GM18526 (cell line): ENCODE measurements around the gene CLRN2.

Experiments
- POLR2A ChIP-seq: IDR thresholded peaks from 3 replicates; pipeline ENCODE4 v1.6.1; 2011; ENCODE audit not compliant: insufficient read length; ENCODE audit errors: extremely low read depth

The CLRN2 gene

GRCh38 chr4:17554568-17554967 lies 39.6 kb downstream of the CLRN2 start:
- TF ChIP-seq POLR2A: no peak

- no peak for TF ChIP-seq POLR2A
Observed at GRCh38 chr4:17556498-17556897, 41.5 kb downstream of the CLRN2 start.

GRCh38 chr4:17557880-17558279 lies 42.9 kb downstream of the CLRN2 start:
- TF ChIP-seq POLR2A: no peak

GRCh38 chr4:17558941-17559708 lies 44.2 kb downstream of the CLRN2 start:
- TF ChIP-seq POLR2A: no peak

- no peak for TF ChIP-seq POLR2A
Observed at GRCh38 chr4:17559709-17560048, 44.7 kb downstream of the CLRN2 start.

GRCh38 chr4:17560065-17560673 lies 45.2 kb downstream of the CLRN2 start:
- no peak for TF ChIP-seq POLR2A

GRCh38 chr4:17561195-17561909 lies 46.4 kb downstream of the CLRN2 start:
- TF ChIP-seq POLR2A: no peak

- TF ChIP-seq POLR2A: no peak
Observed at GRCh38 chr4:17562157-17562556, 47.2 kb downstream of the CLRN2 start.

GRCh38 chr4:17565846-17566245 lies 50.9 kb downstream of the CLRN2 start:
- TF ChIP-seq POLR2A: no peak

- no peak for TF ChIP-seq POLR2A
Observed at GRCh38 chr4:17567271-17567670, 52.3 kb downstream of the CLRN2 start.

- TF ChIP-seq POLR2A: no peak
Observed at GRCh38 chr4:17574206-17574605, 59.2 kb downstream of the CLRN2 start.
